CD14-positive monocyte (primary cell): ENCODE results near the gene UBE2H. TPM values are rescaled to one million over a fixed set of nuclear protein-coding genes. Genes with fewer than 3 reads are reported as not detected.

Experiments used
- DNase-seq, 3 donors: peaks; one replicate each; pipeline ENCODE4 v3.0.0-alpha.2; 2011 to 2022
- H2AFZ ChIP-seq: 2 replicates; pipeline ENCODE4 v1.6.0; 2012; ENCODE audit warnings: mild to moderate bottlenecking, low read depth, low read length, inconsistent platforms; ENCODE audit not compliant: insufficient read depth, poor library complexity, severe bottlenecking
- H3K27ac ChIP-seq, 2 donors: 1 replicate in 1 of 2; 2 replicates in 1 of 2; pipeline ENCODE4 v1.5.1; 2012 to 2013; ENCODE audit warnings: low read length in 2 of 2, control low read depth in 1 of 2, inconsistent platforms in 1 of 2, low read depth in 1 of 2, mild to moderate bottlenecking in 1 of 2
- H3K27me3 ChIP-seq, 2 donors: one replicate each; pipeline versions ENCODE4 v1.6.0 to v1.6.1; 2011 to 2013; ENCODE audit warnings: low read length in 2 of 2; ENCODE audit not compliant: control insufficient read depth in 2 of 2, insufficient read depth in 2 of 2
- H3K36me3 ChIP-seq, 2 donors: replicated peaks in 1 of 2; 1 replicate in 1 of 2; 2 replicates in 1 of 2; pipeline versions ENCODE4 v1.5.1 to v1.6.1; 2012 to 2013; ENCODE audit warnings: low read length in 2 of 2, control low read depth in 1 of 2, inconsistent platforms in 1 of 2, mild to moderate bottlenecking in 1 of 2; ENCODE audit not compliant: insufficient read depth in 2 of 2, control insufficient read depth in 1 of 2
- H3K4me1 ChIP-seq, 2 donors: 1 replicate in 1 of 2; 2 replicates in 1 of 2; pipeline versions ENCODE4 v1.5.1 to v1.6.1; 2012 to 2013; ENCODE audit warnings: low read length in 2 of 2, control low read depth in 1 of 2, inconsistent platforms in 1 of 2, mild to moderate bottlenecking in 1 of 2, moderate library complexity in 1 of 2; ENCODE audit not compliant: insufficient read depth in 2 of 2, control insufficient read depth in 1 of 2
- H3K4me2 ChIP-seq: replicated peaks from 2 replicates; pipeline ENCODE3; 2012; ENCODE audit warnings: low read length, moderate library complexity, mild to moderate bottlenecking; ENCODE audit not compliant: poor library complexity, severe bottlenecking; ENCODE audit errors: extremely low read depth
- H3K4me3 ChIP-seq, 3 experiments: fragments of 200-600 bp in 1 of 3; sonication (generic) in 1 of 3; replicated peaks in 1 of 3; 1 replicate in 2 of 3; 2 replicates in 1 of 3; pipeline ENCODE4 v1.5.1; 2011 to 2013; ENCODE audit warnings: low read length in 3 of 3, mild to moderate bottlenecking in 3 of 3, control low read depth in 2 of 3, low read depth in 2 of 3, inconsistent platforms in 1 of 3, moderate library complexity in 1 of 3
- H3K79me2 ChIP-seq: 2 replicates; pipeline ENCODE4 v1.6.0; 2012; ENCODE audit warnings: mild to moderate bottlenecking, control low read depth, inconsistent platforms, low read length, moderate library complexity; ENCODE audit not compliant: insufficient read depth
- H3K9ac ChIP-seq: 2 replicates; pipeline ENCODE4 v1.6.0; 2017; ENCODE audit warnings: low read length, mild to moderate bottlenecking; ENCODE audit not compliant: insufficient read depth, poor library complexity, severe bottlenecking
- H3K9me3 ChIP-seq, 2 donors: replicated peaks in 1 of 2; 1 replicate in 1 of 2; 2 replicates in 1 of 2; pipeline versions ENCODE4 v1.5.1 to v1.6.1; 2012 to 2013; ENCODE audit warnings: low read length in 2 of 2, control low read depth in 1 of 2; ENCODE audit not compliant: control insufficient read depth in 1 of 2, insufficient read depth in 1 of 2
- H4K20me1 ChIP-seq: 2 replicates; pipeline ENCODE4 v1.6.0; 2012; ENCODE audit warnings: mild to moderate bottlenecking, low read length, control low read depth, moderate library complexity; ENCODE audit not compliant: insufficient read depth
- H3K27ac Mint-ChIP-seq, 7 donors: one replicate each; pipeline ENCODE4 v1.8.0; 2020; ENCODE audit warnings: mild to moderate bottlenecking in 7 of 7, mixed read lengths in 7 of 7, moderate library complexity in 6 of 7, inconsistent platforms in 2 of 7
- H3K27me3 Mint-ChIP-seq, 3 donors: one replicate each; pipeline ENCODE4 v1.8.0; 2021 to 2022; ENCODE audit warnings: low read depth in 3 of 3, mild to moderate bottlenecking in 3 of 3, mixed read lengths in 3 of 3, moderate library complexity in 3 of 3, inconsistent platforms in 1 of 3
- H3K36me3 Mint-ChIP-seq, 2 donors: one replicate each; pipeline ENCODE4 v1.8.0; 2020; ENCODE audit warnings: mixed read lengths in 2 of 2, inconsistent platforms in 1 of 2, mild to moderate bottlenecking in 1 of 2
- H3K4me1 Mint-ChIP-seq: one replicate; pipeline ENCODE4 v1.8.0; 2020; ENCODE audit warnings: mild to moderate bottlenecking, mixed read lengths
- H3K4me3 Mint-ChIP-seq, 2 donors: one replicate each; pipeline ENCODE4 v1.8.0; 2020; ENCODE audit warnings: mild to moderate bottlenecking in 2 of 2, mixed read lengths in 2 of 2, moderate library complexity in 1 of 2
- H3K9me3 Mint-ChIP-seq, 7 donors: one replicate each; pipeline ENCODE4 v1.8.0; 2020 to 2022; ENCODE audit warnings: mixed read lengths in 7 of 7, mild to moderate bottlenecking in 6 of 7, moderate library complexity in 6 of 7, inconsistent platforms in 2 of 7
- WGBS: methylation state at CpG from one replicate; pipeline ENCODE4 v1.1.5; 2013; ENCODE audit warnings: missing lambda C conversion rate; ENCODE audit not compliant: insufficient coverage; 5-methylcytosine and 5-hydroxymethylcytosine counted together
- intact Hi-C, 2 donors: fragments of 100-400 bp; cut with micrococcal nuclease; formaldehyde crosslinking; loops; one replicate each; pipeline versions ENCODE4 v1.15.0 to v1.15.1; 2023
- polyA plus RNA-seq, 3 donors: library from polyadenylated mRNA; depleted of rRNA in 1 of 3; unstranded in 2 of 3; stranded (reverse) in 1 of 3; fragments of 300-500 nt in 2 of 3; fragments of >200 nt in 1 of 3; fragmentation: Illumina TruSeq in 2 of 3; gene quantifications; 1 replicate in 2 of 3; 2 replicates in 1 of 3; pipeline ENCODE4 v1.2.3, GENCODE V29; 2012 to 2021
- TF ChIP-seq, protein P1 (sequence below): fragments of 200-600 bp; IDR thresholded peaks from one replicate; pipeline ENCODE4 v1.8.0; 2022; ENCODE audit warnings: antibody characterized with exemption, mild to moderate bottlenecking

Gene UBE2H
- polyA plus RNA-seq, 3 donors: 12.6 to 26.0 (median 16.0) TPM

DNA sequence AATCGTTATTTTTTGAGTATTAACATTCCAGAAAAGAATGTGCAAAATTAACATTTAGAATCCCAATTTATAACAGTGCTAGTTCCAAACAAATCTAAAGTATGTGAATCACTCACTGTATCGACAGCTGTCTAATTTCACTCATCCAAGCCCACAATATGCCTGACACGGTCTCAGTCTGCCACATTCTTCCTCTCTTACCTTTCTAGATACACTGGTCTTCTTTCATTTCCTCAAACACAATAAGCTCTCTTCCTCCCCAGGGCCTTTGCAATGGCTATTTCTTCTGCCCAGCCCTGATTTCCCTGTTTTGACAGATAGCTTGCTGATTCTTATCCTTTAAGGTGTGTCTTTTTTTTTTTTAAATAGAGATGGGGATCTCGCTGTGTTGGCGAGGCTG is 48.8 kb downstream of the UBE2H start:
- 55% methylated on average over 4 of the region's 5 CpGs for WGBS
- Mint-ChIP-seq H3K27me3 (no peaks in the 10 kb centered on the region), H3K4me3 (no peak overlapping the region), H3K4me1 (peaks cover 24% of the 10 kb centered on the region), H3K36me3 (peaks cover 48 to 51% of the 10 kb centered on the region in 2 donors), H3K27ac (peak overlapping the region in 3 of 7 donors; percentile 50 to 85 (median 64)), H3K9me3 (no peaks in the 10 kb centered on the region)
- no peak overlapping the region for H2AFZ ChIP-seq
- no peak for DNase-seq
- no peak overlapping the region for H3K9ac ChIP-seq
- peaks cover 88% of the 10 kb centered on the region for H4K20me1 ChIP-seq
- intact Hi-C loops: no loop called here
- H3K4me3 ChIP-seq: no peak overlapping the region
- H3K4me2 ChIP-seq: no peak overlapping the region
- no peaks in the 10 kb centered on the region for H3K79me2 ChIP-seq
- no peaks in the 10 kb centered on the region for H3K9me3 ChIP-seq
- no peak overlapping the region for H3K27ac ChIP-seq
- H3K36me3 ChIP-seq: peaks cover 8 to 39% of the 10 kb centered on the region in 2 donors
- peaks cover 8 to 18% of the 10 kb centered on the region in 2 donors for H3K4me1 ChIP-seq
- no peaks in the 10 kb centered on the region for H3K27me3 ChIP-seq
- TF ChIP-seq, protein P1, sequence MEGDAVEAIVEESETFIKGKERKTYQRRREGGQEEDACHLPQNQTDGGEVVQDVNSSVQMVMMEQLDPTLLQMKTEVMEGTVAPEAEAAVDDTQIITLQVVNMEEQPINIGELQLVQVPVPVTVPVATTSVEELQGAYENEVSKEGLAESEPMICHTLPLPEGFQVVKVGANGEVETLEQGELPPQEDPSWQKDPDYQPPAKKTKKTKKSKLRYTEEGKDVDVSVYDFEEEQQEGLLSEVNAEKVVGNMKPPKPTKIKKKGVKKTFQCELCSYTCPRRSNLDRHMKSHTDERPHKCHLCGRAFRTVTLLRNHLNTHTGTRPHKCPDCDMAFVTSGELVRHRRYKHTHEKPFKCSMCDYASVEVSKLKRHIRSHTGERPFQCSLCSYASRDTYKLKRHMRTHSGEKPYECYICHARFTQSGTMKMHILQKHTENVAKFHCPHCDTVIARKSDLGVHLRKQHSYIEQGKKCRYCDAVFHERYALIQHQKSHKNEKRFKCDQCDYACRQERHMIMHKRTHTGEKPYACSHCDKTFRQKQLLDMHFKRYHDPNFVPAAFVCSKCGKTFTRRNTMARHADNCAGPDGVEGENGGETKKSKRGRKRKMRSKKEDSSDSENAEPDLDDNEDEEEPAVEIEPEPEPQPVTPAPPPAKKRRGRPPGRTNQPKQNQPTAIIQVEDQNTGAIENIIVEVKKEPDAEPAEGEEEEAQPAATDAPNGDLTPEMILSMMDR: no peak

DNA sequence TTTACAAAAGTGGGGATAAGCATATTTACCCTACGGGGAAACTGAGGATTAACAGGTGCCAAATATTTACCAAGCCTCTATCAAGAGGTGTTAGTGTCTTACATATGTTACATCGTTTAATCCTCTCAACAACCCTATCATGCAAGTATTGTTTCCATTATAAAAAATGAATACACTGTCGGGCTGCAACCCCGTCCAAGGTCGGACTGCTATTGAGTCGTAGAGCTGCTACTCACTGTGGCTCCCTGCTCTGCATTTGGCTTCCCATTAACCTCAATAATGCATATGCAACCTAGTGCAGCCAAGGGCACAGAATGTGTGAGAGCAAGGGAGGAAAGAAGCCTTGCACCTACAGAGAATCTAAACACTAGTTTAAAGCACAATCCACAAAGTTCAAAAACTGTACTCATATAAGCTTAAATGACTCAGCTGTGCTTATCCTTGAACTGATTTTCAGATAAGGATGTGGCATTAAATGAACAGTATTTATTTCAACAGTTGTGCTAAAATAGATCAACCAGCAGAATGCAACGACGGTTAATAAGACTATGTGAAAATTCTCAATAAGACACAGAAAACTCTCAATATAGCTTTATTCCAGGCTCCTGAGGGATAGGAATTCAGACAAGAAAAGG is 49.9 kb downstream of the UBE2H start:
- Histone ChIP-seq H3K27ac (no peak overlapping the region), H3K4me1 (peaks cover 8 to 18% of the 10 kb centered on the region in 2 donors)
- DNase-seq: no peak

More for the DNA sequence above, 49.9 kb downstream of the UBE2H start:
- TF ChIP-seq, protein P1: no peak
- H3K36me3 Mint-ChIP-seq: peaks cover 52 to 54% of the 10 kb centered on the region in 2 donors
- no peaks in the 10 kb centered on the region for H3K9me3 Mint-ChIP-seq
- intact Hi-C loops: no loop called here
- H3K4me3 ChIP-seq: no peak overlapping the region
- WGBS: 91% methylated on average over 4 of the region's 8 CpGs
- H3K79me2 ChIP-seq: no peaks in the 10 kb centered on the region
- no peaks in the 10 kb centered on the region for H3K27me3 Mint-ChIP-seq
- H3K9ac ChIP-seq: no peak overlapping the region
- H3K27me3 ChIP-seq: no peaks in the 10 kb centered on the region
- no peak overlapping the region for H3K4me2 ChIP-seq
- H4K20me1 ChIP-seq: peaks cover 88% of the 10 kb centered on the region
- no peaks in the 10 kb centered on the region for H3K9me3 ChIP-seq
- no peak overlapping the region for H3K4me3 Mint-ChIP-seq
- H3K4me1 Mint-ChIP-seq: peaks cover 24% of the 10 kb centered on the region
- no peak overlapping the region for H3K27ac Mint-ChIP-seq
- peaks cover 8 to 34% of the 10 kb centered on the region in 2 donors for H3K36me3 ChIP-seq
- no peak overlapping the region for H2AFZ ChIP-seq
